Measurements from ENCODE around the gene MPPED1.

Gene MPPED1

GRCh38 chr22:43484227-43484626, 72.4 kb downstream of the MPPED1 start:
- TF ChIP-seq CTCF (IDR thresholded peaks at IDR 0.05; ENCODE audit: low read depth, low read length) = no peak
- DNase-seq (ENCODE audit: extremely low read depth, low read depth) = no peak

- TF ChIP-seq CTCF (IDR thresholded peaks at IDR 0.05; ENCODE audit: low read depth, low read length) = no peak
- DNase-seq (ENCODE audit: extremely low read depth, low read depth) = no peak
These were observed 73.8 kb downstream of the MPPED1 start for GRCh38 chr22:43485502-43486089.

- DNase-seq (ENCODE audit: extremely low read depth, low read depth) = no peak
- no peak for TF ChIP-seq CTCF (IDR thresholded peaks at IDR 0.05; ENCODE audit: low read depth, low read length)
These were observed 75.7 kb downstream of the MPPED1 start for GRCh38 chr22:43487311-43488030.

- no peak for TF ChIP-seq CTCF (IDR thresholded peaks at IDR 0.05; ENCODE audit: low read depth, low read length)
- DNase-seq (ENCODE audit: extremely low read depth, low read depth) = no peak
These were observed 76.4 kb downstream of the MPPED1 start for GRCh38 chr22:43488031-43488866.

- no peak for TF ChIP-seq CTCF (IDR thresholded peaks at IDR 0.05; ENCODE audit: low read depth, low read length)
- no peak for DNase-seq (ENCODE audit: extremely low read depth, low read depth)
These were observed 77.1 kb downstream of the MPPED1 start for GRCh38 chr22:43488937-43489336.

- DNase-seq (ENCODE audit: extremely low read depth, low read depth) = no peak
- no peak for TF ChIP-seq CTCF (IDR thresholded peaks at IDR 0.05; ENCODE audit: low read depth, low read length)
These were observed 78.5 kb downstream of the MPPED1 start for GRCh38 chr22:43490311-43490710.

GRCh38 chr22:43491177-43491576, 79.4 kb downstream of the MPPED1 start:
- no peak for DNase-seq (ENCODE audit: extremely low read depth, low read depth)
- TF ChIP-seq CTCF (IDR thresholded peaks at IDR 0.05; ENCODE audit: low read depth, low read length) = no peak
